Mesendoderm (in vitro differentiated cells): ENCODE data around the gene KLHDC7A. TPM values are rescaled to one million over a fixed set of nuclear protein-coding genes. Genes with fewer than 3 reads are reported as not detected.

Experiments used
- DNase-seq: peaks from one replicate; pipeline ENCODE4 v3.0.0; 2013
- H2AK5ac ChIP-seq: 2 replicates; pipeline ENCODE4 v1.6.1; 2013; ENCODE audit warnings: low read length, inconsistent platforms
- H2BK120ac ChIP-seq: 2 replicates; pipeline ENCODE4 v1.6.1; 2013; ENCODE audit warnings: low read depth, mild to moderate bottlenecking, low read length, moderate library complexity, mixed read lengths
- H2BK15ac ChIP-seq: replicated peaks from 2 replicates; pipeline ENCODE4 v1.6.1; 2013; ENCODE audit warnings: low read depth, mild to moderate bottlenecking, moderate library complexity
- H2BK5ac ChIP-seq: 2 replicates; pipeline ENCODE4 v1.6.1; 2013; ENCODE audit warnings: low read length, inconsistent platforms
- H3K18ac ChIP-seq: 2 replicates; pipeline ENCODE4 v1.6.1; 2013; ENCODE audit warnings: mild to moderate bottlenecking, low read length, mixed read lengths
- H3K23ac ChIP-seq: one replicate; pipeline ENCODE4 v1.6.1; 2013; ENCODE audit warnings: low read length
- H3K27ac ChIP-seq: 2 replicates; pipeline ENCODE4 v1.5.1; 2013; ENCODE audit warnings: low read depth, mild to moderate bottlenecking, inconsistent platforms, low read length, moderate library complexity
- H3K27me3 ChIP-seq: 2 replicates; pipeline ENCODE4 v1.6.1; 2013; ENCODE audit warnings: low read length, control low read depth, mild to moderate bottlenecking, inconsistent platforms; ENCODE audit not compliant: insufficient read depth, poor library complexity
- H3K36me3 ChIP-seq: 2 replicates; pipeline ENCODE4 v1.6.1; 2013; ENCODE audit warnings: low read length, inconsistent platforms; ENCODE audit not compliant: control insufficient read depth, insufficient read depth
- H3K4ac ChIP-seq: one replicate; pipeline ENCODE4 v1.6.1; 2013; ENCODE audit warnings: low read depth, mild to moderate bottlenecking, low read length, moderate library complexity
- H3K4me1 ChIP-seq: 2 replicates; pipeline ENCODE4 v1.6.1; 2013; ENCODE audit warnings: low read depth, low read length, inconsistent platforms; ENCODE audit not compliant: control insufficient read depth
- H3K4me2 ChIP-seq: 2 replicates; pipeline ENCODE4 v1.6.1; 2013; ENCODE audit warnings: low read length
- H3K4me3 ChIP-seq: 2 replicates; pipeline ENCODE4 v1.5.1; 2013; ENCODE audit warnings: mild to moderate bottlenecking, low read length
- H3K56ac ChIP-seq: one replicate; pipeline ENCODE4 v1.6.1; 2013; ENCODE audit warnings: low read length
- H3K79me1 ChIP-seq: 2 replicates; pipeline ENCODE4 v1.6.1; 2013; ENCODE audit warnings: low read length, inconsistent platforms
- H3K79me2 ChIP-seq: 2 replicates; pipeline ENCODE4 v1.6.1; 2013; ENCODE audit warnings: mild to moderate bottlenecking, low read length; ENCODE audit not compliant: control insufficient read depth, insufficient read depth
- H3K9ac ChIP-seq: 2 replicates; pipeline ENCODE4 v1.6.1; 2013; ENCODE audit warnings: low read length, inconsistent platforms
- H4K5ac ChIP-seq: one replicate; pipeline ENCODE4 v1.6.1; 2013; ENCODE audit warnings: low read length
- H4K8ac ChIP-seq: one replicate; pipeline ENCODE4 v1.6.1; 2013; ENCODE audit warnings: low read depth, mild to moderate bottlenecking, control low read depth, low read length, moderate library complexity
- WGBS: extraction: QIAGEN DNeasy Blood & Tissue Kit; methylation state at CpG from one replicate; pipeline ENCODE4 v1.1.7; 2013; ENCODE audit warnings: low lambda C conversion rate, missing lambda C conversion rate; ENCODE audit not compliant: insufficient coverage; ENCODE audit errors: extremely low coverage; 5-methylcytosine and 5-hydroxymethylcytosine counted together
- small RNA-seq: library from polyadenylated mRNA; stranded (forward); fragments of <200 nt; extraction: miRNeasy Mini kit (QIAGEN cat#:217004); gene quantifications from one replicate; pipeline ENCODE3, GENCODE V24; 2013; ENCODE audit not compliant: insufficient read depth

The KLHDC7A gene

DNA sequence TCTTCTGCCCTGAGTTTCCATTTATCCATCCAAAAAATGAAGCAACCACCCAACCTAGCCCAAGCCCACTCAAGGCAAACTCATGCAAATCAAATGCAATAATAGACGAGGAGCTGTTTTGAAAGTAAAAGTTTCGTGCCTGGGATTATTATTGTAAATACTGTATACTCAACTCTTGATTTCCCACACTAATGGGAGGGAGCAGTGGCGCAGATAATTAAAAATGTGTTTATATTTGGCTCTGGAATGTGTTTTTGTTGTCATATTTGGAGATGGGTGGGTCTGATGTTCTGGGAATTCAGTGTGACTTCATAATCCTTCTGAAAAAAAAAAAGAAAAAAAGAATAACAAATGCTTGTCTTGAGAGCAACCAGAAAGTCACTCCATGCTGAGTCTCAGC, 52.5 kb downstream of the KLHDC7A start:
- Histone ChIP-seq H3K18ac (no peak overlapping the region), H4K8ac (no peak overlapping the region), H3K4me1 (no peaks in the 10 kb centered on the region), H2AK5ac (no peak overlapping the region), H3K56ac (no peak overlapping the region), H3K79me1 (no peaks in the 10 kb centered on the region), H3K9ac (no peak overlapping the region), H3K27ac (no peak overlapping the region), H2BK5ac (no peak overlapping the region), H3K36me3 (no peaks in the 10 kb centered on the region), H2BK120ac (no peak overlapping the region), H3K4ac (no peak overlapping the region), H3K4me2 (no peak overlapping the region), H4K5ac (no peak overlapping the region), H3K4me3 (no peak overlapping the region), H2BK15ac (no peak overlapping the region), H3K23ac (no peak overlapping the region), H3K27me3 (no peaks in the 10 kb centered on the region), H3K79me2 (no peaks in the 10 kb centered on the region)
- WGBS = no CpG with 5 or more reads among the region's 3 CpGs
- DNase-seq = no peak

DNA sequence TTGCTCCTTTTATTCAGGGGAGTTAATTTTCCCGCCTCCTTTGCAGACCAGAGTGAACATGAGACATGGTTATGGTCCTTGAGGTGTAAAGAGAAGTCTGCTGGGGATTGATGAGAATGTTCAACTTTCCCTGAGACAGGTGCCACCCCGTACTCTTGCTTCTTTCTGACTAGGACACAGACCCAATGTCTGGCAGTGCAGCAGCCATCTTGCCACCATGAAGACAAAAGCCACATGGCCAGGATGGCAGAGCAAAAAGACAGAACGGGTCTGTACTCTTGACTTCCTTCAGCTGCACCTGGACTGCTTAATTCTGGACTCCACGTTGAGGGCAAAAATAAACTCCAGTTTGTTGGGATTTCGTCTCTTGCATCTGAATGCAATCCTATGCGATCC, 54.1 kb downstream of the KLHDC7A start:
- no peak overlapping the region for H3K18ac ChIP-seq
- H2BK5ac ChIP-seq = no peak overlapping the region
- H3K79me2 ChIP-seq = no peaks in the 10 kb centered on the region
- H4K5ac ChIP-seq = no peak overlapping the region
- H3K4me1 ChIP-seq = no peaks in the 10 kb centered on the region
- H3K9ac ChIP-seq = no peak overlapping the region
- WGBS = no CpG with 5 or more reads among the region's 6 CpGs
- H2BK15ac ChIP-seq = no peak overlapping the region
- no peaks in the 10 kb centered on the region for H3K36me3 ChIP-seq
- no peak overlapping the region for H3K27ac ChIP-seq
- H4K8ac ChIP-seq = no peak overlapping the region
- no peaks in the 10 kb centered on the region for H3K27me3 ChIP-seq
- no peak overlapping the region for H3K4me3 ChIP-seq
- no peaks in the 10 kb centered on the region for H3K79me1 ChIP-seq
- no peak for DNase-seq
- H2AK5ac ChIP-seq = no peak overlapping the region
- no peak overlapping the region for H2BK120ac ChIP-seq
- no peak overlapping the region for H3K4ac ChIP-seq
- no peak overlapping the region for H3K56ac ChIP-seq
- H3K23ac ChIP-seq = no peak overlapping the region
- H3K4me2 ChIP-seq = no peak overlapping the region

Small RNA genes lying within 50 kb of the gene (small RNA-seq; reads per million reads assigned to genes)
- gene DYNLL1P3 = not detected
